ENCODE data around the gene PEX11A. TPM values are rescaled to one million over a fixed set of nuclear protein-coding genes. Genes with fewer than 3 reads are reported as not detected.
"Not testable (repeated sequence)": the region's sequence is repeated elsewhere in the genome, so short reads cannot be mapped to it uniquely, and the experiment has no call there.

The PEX11A gene
- total RNA-seq, 2 donors from 2014 or later: 2.7 to 4.0 TPM

DNA sequence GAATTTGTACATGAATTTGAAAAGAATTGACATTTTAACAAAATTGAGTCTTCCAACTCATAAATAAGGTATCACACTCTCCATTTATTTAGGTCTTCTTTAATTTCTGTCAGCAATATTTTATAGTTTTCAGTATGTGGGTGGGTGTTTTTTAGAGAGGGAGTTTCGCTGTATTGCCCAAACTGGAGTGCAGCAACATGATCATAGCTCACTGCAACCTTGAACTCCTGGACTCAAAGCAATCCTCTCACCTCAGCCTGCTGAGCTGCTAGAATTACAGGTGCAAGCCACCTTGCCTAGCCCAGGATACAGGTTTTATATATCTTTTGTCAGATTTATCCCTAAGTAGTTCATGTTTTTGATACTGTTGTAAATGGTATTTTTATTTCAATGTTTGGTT is 4.6 kb upstream of the PEX11A start:
- Mint-ChIP-seq H3K4me3 (no peak overlapping the region), H3K27ac (no peak overlapping the region), H3K4me1 (peaks cover 2% of the 10 kb centered on the region), H3K9me3 (no peaks in the 10 kb centered on the region), H3K27me3 (ENCODE audit: insufficient read depth) (peaks cover 61% of the 10 kb centered on the region), H3K36me3 (ENCODE audit: low read depth) (no peaks in the 10 kb centered on the region)
- TF ChIP-seq, protein P1, sequence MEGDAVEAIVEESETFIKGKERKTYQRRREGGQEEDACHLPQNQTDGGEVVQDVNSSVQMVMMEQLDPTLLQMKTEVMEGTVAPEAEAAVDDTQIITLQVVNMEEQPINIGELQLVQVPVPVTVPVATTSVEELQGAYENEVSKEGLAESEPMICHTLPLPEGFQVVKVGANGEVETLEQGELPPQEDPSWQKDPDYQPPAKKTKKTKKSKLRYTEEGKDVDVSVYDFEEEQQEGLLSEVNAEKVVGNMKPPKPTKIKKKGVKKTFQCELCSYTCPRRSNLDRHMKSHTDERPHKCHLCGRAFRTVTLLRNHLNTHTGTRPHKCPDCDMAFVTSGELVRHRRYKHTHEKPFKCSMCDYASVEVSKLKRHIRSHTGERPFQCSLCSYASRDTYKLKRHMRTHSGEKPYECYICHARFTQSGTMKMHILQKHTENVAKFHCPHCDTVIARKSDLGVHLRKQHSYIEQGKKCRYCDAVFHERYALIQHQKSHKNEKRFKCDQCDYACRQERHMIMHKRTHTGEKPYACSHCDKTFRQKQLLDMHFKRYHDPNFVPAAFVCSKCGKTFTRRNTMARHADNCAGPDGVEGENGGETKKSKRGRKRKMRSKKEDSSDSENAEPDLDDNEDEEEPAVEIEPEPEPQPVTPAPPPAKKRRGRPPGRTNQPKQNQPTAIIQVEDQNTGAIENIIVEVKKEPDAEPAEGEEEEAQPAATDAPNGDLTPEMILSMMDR (conservative IDR thresholded peaks at IDR 0.05): no peak
- no peak overlapping the region for H3K27ac ChIP-seq (ENCODE audit: low read depth, low read length)
- no peak overlapping the region for H3K4me3 ChIP-seq (ENCODE audit: low read length)
- no peaks in the 10 kb centered on the region for H3K9me3 ChIP-seq (ENCODE audit: control insufficient read depth, low read length)
- H3K27me3 ChIP-seq (ENCODE audit: control insufficient read depth, insufficient read depth, low read length, poor library complexity, severe bottlenecking): peaks cover 69% of the 10 kb centered on the region
- no peak overlapping the region for H3K9ac ChIP-seq (ENCODE audit: extremely low read depth, low read length, poor library complexity, severe bottlenecking)
- no peaks in the 10 kb centered on the region for H3K36me3 ChIP-seq (ENCODE audit: control insufficient read depth, insufficient read depth, low read length)
- WGBS, 2 experiments (ENCODE audit: insufficient coverage in 1 of 2, insufficient read length in 1 of 2): 80% methylated on average over 1 of the region's 1 CpG; no CpG with 5 or more reads in 1 of the 2 experiments
- DNase-seq: no peak
- H3K4me1 ChIP-seq (ENCODE audit: control insufficient read depth, insufficient read depth, low read length): no peaks in the 10 kb centered on the region

DNA sequence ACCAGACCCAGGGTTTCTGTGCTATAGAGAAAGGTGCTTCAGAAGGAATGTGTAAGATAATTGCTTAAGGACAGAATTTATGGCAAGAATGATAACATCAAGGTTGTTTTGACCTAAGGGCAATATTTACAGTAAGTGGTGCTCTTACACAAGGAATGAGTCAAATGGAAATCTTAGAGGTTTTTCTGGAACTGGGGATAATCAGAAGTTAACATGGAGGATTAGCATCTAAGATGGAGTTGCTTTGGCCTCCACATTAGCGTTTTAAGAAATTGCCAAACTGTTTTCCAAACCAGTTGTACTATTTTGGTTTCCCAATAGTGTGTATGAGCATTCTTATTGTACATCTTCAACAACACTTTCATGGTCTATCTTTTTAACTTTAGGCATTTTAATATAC is 3.1 kb upstream of the PEX11A start:
- H3K27ac Mint-ChIP-seq: no peak overlapping the region
- no peak overlapping the region for H3K27ac ChIP-seq (ENCODE audit: low read depth, low read length)
- 73 to 100% methylated on average over 1 of the region's 1 CpG for WGBS, 2 experiments (ENCODE audit: insufficient coverage in 1 of 2, insufficient read length in 1 of 2)
- no peaks in the 10 kb centered on the region for H3K36me3 ChIP-seq (ENCODE audit: control insufficient read depth, insufficient read depth, low read length)
- H3K9me3 ChIP-seq (ENCODE audit: control insufficient read depth, low read length): no peaks in the 10 kb centered on the region
- H3K9me3 Mint-ChIP-seq: no peaks in the 10 kb centered on the region
- peaks cover 63% of the 10 kb centered on the region for H3K27me3 ChIP-seq (ENCODE audit: control insufficient read depth, insufficient read depth, low read length, poor library complexity, severe bottlenecking)
- H3K27me3 Mint-ChIP-seq (ENCODE audit: insufficient read depth): peaks cover 68% of the 10 kb centered on the region
- TF ChIP-seq, protein P1 (conservative IDR thresholded peaks at IDR 0.05): no peak
- peaks cover 2% of the 10 kb centered on the region for H3K4me1 Mint-ChIP-seq
- H3K4me1 ChIP-seq (ENCODE audit: control insufficient read depth, insufficient read depth, low read length): no peaks in the 10 kb centered on the region
- H3K4me3 Mint-ChIP-seq: no peak overlapping the region
- no peak overlapping the region for H3K9ac ChIP-seq (ENCODE audit: extremely low read depth, low read length, poor library complexity, severe bottlenecking)
- no peak overlapping the region for H3K4me3 ChIP-seq (ENCODE audit: low read length)
- no peak for DNase-seq
- no peaks in the 10 kb centered on the region for H3K36me3 Mint-ChIP-seq (ENCODE audit: low read depth)

DNA sequence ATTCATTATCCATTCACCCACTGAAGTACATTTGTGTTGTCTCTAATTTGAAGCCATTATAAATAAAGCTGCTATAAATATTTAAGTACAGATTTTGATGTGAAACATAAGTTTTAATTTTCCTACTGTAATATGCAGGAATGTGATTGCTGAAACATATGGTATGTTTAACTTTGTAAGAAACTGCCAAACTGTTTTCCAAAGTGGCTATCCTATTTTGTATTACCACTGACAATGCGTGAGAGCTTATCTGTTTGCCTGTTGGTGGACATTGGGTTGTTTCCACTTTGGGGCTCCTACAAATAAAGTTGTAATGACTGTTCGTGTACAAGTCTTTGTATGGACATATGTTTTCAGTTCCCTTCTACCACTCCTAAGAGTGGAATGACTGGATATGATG is 2.5 kb upstream of the PEX11A start:
- H3K4me1 ChIP-seq (ENCODE audit: control insufficient read depth, insufficient read depth, low read length): no peaks in the 10 kb centered on the region

DNA sequence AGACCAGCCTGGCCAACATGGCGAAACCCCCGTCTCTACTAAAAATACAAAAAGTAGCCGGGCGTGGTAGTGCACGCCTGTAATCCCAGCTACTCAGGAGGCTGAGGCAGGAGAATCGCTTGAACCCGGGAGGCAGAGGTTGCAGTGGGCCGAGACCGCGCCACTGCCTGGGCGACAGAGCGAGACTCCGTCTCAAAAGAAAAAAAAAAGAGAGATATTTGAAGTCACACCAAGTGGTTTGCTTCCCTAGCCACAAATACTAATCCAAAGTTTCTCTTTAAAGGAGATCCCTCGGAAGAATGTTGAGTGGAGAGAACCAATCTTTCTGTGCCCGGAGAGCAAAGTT is 651 bp downstream of the PEX11A start:
- H3K27ac ChIP-seq (ENCODE audit: low read depth, low read length); H3K36me3 ChIP-seq (ENCODE audit: control insufficient read depth, insufficient read depth, low read length); H3K27ac Mint-ChIP-seq; H3K9me3 ChIP-seq (ENCODE audit: control insufficient read depth, low read length); H3K9me3 Mint-ChIP-seq; H3K4me1 ChIP-seq (ENCODE audit: control insufficient read depth, insufficient read depth, low read length); H3K4me1 Mint-ChIP-seq; H3K36me3 Mint-ChIP-seq (ENCODE audit: low read depth); H3K9ac ChIP-seq (ENCODE audit: extremely low read depth, low read length, poor library complexity, severe bottlenecking); DNase-seq: not testable (repeated sequence)
- peaks cover 46% of the 10 kb centered on the region for H3K27me3 ChIP-seq (ENCODE audit: control insufficient read depth, insufficient read depth, low read length, poor library complexity, severe bottlenecking)
- peaks cover 53% of the 10 kb centered on the region for H3K27me3 Mint-ChIP-seq (ENCODE audit: insufficient read depth)
- WGBS, 2 experiments (ENCODE audit: insufficient coverage in 1 of 2, insufficient read length in 1 of 2): 77 to 84% methylated on average over 15 of the region's 15 CpGs
- peak overlapping the region; percentile 78 for H3K4me3 Mint-ChIP-seq
- H3K4me3 ChIP-seq (ENCODE audit: low read length): peak overlapping the region; percentile 92

More for the DNA sequence above, 2.5 kb upstream of the PEX11A start:
- peaks cover 63% of the 10 kb centered on the region for H3K27me3 ChIP-seq (ENCODE audit: control insufficient read depth, insufficient read depth, low read length, poor library complexity, severe bottlenecking)
- Mint-ChIP-seq H3K4me3 (no peak overlapping the region), H3K36me3 (ENCODE audit: low read depth) (no peaks in the 10 kb centered on the region), H3K9me3 (no peaks in the 10 kb centered on the region), H3K27me3 (ENCODE audit: insufficient read depth) (peaks cover 66% of the 10 kb centered on the region), H3K4me1 (peaks cover 2% of the 10 kb centered on the region), H3K27ac (no peak overlapping the region)
- H3K27ac ChIP-seq (ENCODE audit: low read depth, low read length): no peak overlapping the region
- no peak overlapping the region for H3K4me3 ChIP-seq (ENCODE audit: low read length)
- H3K9me3 ChIP-seq (ENCODE audit: control insufficient read depth, low read length): no peaks in the 10 kb centered on the region
- 40% methylated on average over 2 of the region's 2 CpGs; no CpG with 5 or more reads in 1 of the 2 experiments for WGBS, 2 experiments (ENCODE audit: insufficient coverage in 1 of 2, insufficient read length in 1 of 2)
- no peak overlapping the region for H3K9ac ChIP-seq (ENCODE audit: extremely low read depth, low read length, poor library complexity, severe bottlenecking)
- no peaks in the 10 kb centered on the region for H3K36me3 ChIP-seq (ENCODE audit: control insufficient read depth, insufficient read depth, low read length)
- DNase-seq: no peak
- TF ChIP-seq, protein P1 (conservative IDR thresholded peaks at IDR 0.05): no peak

Measured in endodermal cell (in vitro differentiated cells).